Measurements from ENCODE around the gene PTH2. TPM values are rescaled to one million over a fixed set of nuclear protein-coding genes. Genes with fewer than 3 reads are reported as not detected.

Gene PTH2
- total and polyA plus RNA-seq, 10 of the 15 experiments (the other 5 are each of a cell fraction or from before 2014, with no cell fraction given), result not detected

DNA sequence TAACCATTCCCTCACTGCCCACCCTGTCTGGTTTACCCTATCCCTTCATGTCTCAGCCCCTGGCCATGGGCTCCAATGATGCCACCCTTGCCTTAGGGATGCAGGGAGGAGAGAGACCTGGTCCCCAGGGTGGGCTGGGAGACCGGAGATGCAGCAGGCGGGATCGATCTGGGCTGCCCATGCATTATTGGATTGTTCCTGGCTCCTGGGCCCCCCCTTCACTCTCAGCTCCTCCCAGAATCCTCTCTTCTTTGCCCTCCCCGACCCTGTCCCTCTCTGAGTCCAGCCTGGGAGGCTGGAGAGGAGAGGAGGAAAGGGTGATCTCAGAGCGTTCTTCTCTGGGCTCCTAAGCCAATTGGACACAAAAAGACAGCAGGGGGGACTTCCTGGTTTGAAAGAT, 29.4 kb downstream of the PTH2 start:
- in situ Hi-C loops (cut with MboI), result loop anchor here (5.0 kb wide), 1 partner anchor 43 kb away; no protein-coding TSS in a partner anchor
- Histone ChIP-seq H3K4me3 (no peak overlapping the region), H3K27ac (ENCODE audit: control insufficient read depth, insufficient read depth) (no peak overlapping the region), H3K9me3 (replicated peaks; ENCODE audit: control insufficient read depth, insufficient read depth, low read length) (no peaks in the 10 kb centered on the region), H3K79me2 (ENCODE audit: control insufficient read depth, insufficient read depth, low read length) (no peaks in the 10 kb centered on the region), H2AFZ (ENCODE audit: control insufficient read depth, low read depth, low read length) (no peak overlapping the region), H3K36me3 (ENCODE audit: control insufficient read depth in 2 of 2, insufficient read depth in 2 of 2, low read length in 1 of 2) (no peaks in the 10 kb centered on the region), H3K9ac (ENCODE audit: control insufficient read depth, insufficient read depth, low read length) (no peak overlapping the region), H3K4me1 (ENCODE audit: control insufficient read depth, insufficient read depth, low read length) (no peaks in the 10 kb centered on the region; the same call in 1 of the 2 replicates), H3K27me3 (replicated peaks in 1 of 2; ENCODE audit: control insufficient read depth in 2 of 2, insufficient read depth in 2 of 2, low read length in 1 of 2) (no peaks in the 10 kb centered on the region), H3K4me2 (ENCODE audit: control insufficient read depth, insufficient read depth) (no peak overlapping the region), H4K20me1 (ENCODE audit: control insufficient read depth, insufficient read depth) (no peaks in the 10 kb centered on the region)
- ChIA-PET SMC1A (ENCODE audit: uncharacterized antibody, unreplicated experiment) (interaction anchor here (0.7 to 1.4 kb wide), 2 partner anchors 49 to 92 kb away, joined by 3 to 5 read pairs; no protein-coding TSS in a partner anchor), POLR2A (no interaction called here), RAD21 (ENCODE audit: unreplicated experiment) (interaction anchor here (1.0 kb wide), 1 partner anchor 77 kb away, joined by 4 read pairs; no protein-coding TSS in a partner anchor), CTCF (interaction anchor here (0.6 to 5.7 kb wide), 8 partner anchors 16 to 475 kb away, joined by 3 to 68 read pairs (median 4); partner anchors contain the start of gene FLT3LG)
- intact Hi-C loops (cut with micrococcal nuclease; ENCODE audit: unreplicated experiment), result no loop called here
- TF ChIP-seq HDGF (IDR thresholded peaks at IDR 0.05) (no peak), CHD4 (IDR thresholded peaks at IDR 0.05) (no peak), ZNF207 (IDR thresholded peaks at IDR 0.05; ENCODE audit: borderline replicate concordance) (no peak), SREBF2 (IDR thresholded peaks at IDR 0.05; ENCODE audit: low read length) (no peak), MTA3 (IDR thresholded peaks at IDR 0.05; ENCODE audit: borderline replicate concordance, low read length) (no peak), JUNB (IDR thresholded peaks at IDR 0.05) (no peak), SP1 (IDR thresholded peaks at IDR 0.05; ENCODE audit: low read depth, low read length) (no peak), ZNF274 (IDR thresholded peaks at IDR 0.05; ENCODE audit: insufficient read depth, insufficient read length) (no peak)
- TF ChIP-seq, protein P1, sequence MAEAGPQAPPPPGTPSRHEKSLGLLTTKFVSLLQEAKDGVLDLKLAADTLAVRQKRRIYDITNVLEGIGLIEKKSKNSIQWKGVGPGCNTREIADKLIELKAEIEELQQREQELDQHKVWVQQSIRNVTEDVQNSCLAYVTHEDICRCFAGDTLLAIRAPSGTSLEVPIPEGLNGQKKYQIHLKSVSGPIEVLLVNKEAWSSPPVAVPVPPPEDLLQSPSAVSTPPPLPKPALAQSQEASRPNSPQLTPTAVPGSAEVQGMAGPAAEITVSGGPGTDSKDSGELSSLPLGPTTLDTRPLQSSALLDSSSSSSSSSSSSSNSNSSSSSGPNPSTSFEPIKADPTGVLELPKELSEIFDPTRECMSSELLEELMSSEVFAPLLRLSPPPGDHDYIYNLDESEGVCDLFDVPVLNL (IDR thresholded peaks at IDR 0.05; ENCODE audit: low read depth, low read length), result no peak
- no peak for ATAC-seq
- no TSS peak for BruUV-seq (replicated peaks)
- no peak for FAIRE-seq
- no peak for DNase-seq (ENCODE audit: low read depth, low spot score)
- WGBS (ENCODE audit: insufficient coverage, insufficient replicate concordance, low lambda C conversion rate, missing lambda C conversion rate), result 28% methylated on average over 4 of the region's 5 CpGs

Measured in GM12878 (cell line).